Measurements from ENCODE around the gene PRDM15.

PRDM15 gene

DNA sequence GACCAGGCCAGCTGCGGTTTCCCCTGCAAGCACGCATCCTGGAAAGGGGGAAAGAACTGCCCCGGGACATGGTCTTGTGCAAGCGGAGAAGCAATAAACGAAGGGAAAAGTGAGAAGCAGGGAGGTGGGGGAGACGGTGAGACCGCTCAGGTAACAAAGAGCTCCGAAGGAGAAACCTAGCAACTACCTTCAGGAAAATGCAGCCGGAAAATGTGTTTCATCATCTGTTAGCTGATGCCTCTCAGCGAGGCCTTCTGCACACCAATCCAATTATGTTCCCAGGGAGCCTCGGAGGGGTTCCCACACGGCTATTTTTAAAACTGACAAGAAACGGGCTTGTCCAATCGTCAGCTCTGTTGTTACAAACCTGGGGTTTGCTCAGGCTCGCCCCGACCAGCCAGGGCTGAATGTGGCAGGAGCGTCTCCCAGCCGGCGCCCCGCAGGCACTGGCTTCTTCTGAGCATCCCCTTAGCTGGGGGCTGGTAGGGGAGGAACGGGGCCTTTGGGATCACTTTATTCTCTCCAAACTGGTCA, 115.7 kb downstream of the PRDM15 start:
- no peak for DNase-seq (ENCODE audit: low read depth)

DNA sequence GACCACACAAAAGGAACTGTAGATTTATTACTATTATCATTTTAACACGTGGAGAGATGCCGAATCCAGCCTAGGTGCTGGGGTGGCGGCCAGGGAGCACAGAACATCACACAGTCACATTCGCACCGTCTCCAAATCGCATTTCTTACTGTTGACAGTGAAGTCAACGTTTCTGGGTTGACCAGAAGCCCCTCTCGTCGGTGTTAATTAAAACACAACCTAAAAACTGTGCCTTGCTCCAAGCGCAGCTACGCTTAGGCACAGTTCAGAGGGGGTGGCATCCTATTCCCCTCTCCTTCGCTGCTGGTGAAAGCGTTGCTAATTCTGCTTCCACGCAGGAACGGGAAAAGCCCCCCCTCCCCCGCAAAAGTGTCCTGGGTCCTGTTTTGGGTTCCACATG, 116.4 kb downstream of the PRDM15 start:
- no peak for DNase-seq (ENCODE audit: low read depth)

DNA sequence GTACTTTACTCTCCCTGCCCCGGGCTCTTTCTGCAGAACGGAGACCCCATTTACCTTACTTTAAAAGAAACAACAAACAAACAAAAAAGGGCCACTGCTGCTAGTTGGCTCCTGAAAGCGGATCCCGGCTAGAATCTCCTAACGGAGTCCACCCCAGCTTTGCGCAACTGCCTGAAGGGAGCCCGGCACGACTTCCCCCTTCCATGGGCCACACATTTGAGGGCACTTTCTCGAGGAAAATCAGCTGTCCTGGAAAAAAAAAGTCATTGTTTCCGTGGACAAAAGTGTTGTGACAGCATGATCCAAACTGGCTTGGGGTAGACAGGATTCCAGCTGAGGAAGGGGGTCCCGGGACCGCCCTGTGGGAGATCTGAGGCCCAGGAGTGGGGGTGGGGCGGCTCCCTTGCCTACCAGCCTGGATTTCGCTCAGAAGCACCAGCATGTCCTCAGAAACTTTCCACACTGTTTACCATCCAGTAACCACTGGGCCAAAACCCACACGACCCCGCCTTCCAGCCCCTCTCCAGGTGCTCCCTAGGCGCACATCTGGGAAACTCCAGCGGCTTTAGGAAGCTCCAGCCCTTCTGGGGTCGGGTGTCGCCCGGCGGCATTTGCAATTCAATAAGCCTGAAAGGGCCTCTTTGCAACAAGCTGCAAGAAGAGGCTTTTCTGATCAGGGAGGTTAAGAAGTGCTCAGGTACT, 117.1 kb downstream of the PRDM15 start:
- DNase-seq (ENCODE audit: low read depth) = no peak

DNA sequence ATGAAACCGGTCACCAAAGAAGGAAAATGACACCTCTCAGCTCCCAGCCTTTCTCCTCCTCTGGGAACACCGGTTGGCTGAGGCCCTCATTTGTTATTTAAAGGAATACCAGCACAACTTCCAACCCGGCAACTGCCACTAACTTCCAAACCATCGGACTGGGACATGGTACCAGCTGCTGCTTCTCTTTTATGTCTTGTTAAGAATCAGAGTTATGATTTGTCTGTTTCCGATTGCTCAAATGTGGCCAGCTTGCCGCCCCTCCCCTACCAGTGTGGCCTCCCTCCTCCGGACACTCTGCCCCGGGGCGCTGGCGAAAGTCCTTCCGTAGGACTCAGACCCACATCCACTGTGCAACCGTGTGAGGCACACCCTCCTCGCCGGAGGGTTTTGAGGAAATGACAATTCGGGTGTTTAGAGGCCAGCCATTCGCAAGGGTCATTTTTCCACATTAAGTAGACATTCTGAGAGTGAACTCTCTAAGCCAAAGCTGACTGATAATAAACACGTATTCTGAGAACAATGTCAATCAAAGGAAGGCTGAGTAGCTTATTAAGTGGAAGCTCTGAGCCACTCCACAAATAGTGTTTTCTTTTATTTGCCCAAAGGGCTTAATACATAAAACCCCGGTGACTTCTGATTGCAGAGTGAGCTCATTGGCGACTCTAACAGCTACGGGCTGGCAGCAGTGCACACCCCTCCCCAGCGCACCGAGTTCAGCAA, 117.8 kb downstream of the PRDM15 start:
- DNase-seq (ENCODE audit: low read depth) = peak; percentile 44

DNA sequence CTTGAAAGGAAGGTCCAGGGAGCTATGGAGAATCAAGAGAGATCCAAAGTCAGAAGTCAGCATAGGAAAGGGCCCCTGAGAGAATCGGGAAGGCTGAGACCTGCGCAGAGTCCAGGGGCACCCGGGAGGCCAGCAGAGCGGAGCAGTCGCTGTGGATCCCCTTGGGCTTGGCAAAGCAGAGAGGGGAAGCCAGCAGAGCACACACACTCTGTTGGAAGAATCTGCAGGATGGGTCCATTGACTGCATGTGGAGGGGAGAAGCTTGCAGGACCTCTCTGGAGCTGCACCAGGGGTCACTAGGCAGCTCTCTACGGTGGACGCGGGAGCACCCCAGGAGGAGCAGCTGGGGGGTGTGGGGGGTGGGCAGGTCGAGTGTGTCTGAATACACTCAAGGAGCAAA, 118.7 kb downstream of the PRDM15 start:
- no peak for DNase-seq (ENCODE audit: low read depth)

DNA sequence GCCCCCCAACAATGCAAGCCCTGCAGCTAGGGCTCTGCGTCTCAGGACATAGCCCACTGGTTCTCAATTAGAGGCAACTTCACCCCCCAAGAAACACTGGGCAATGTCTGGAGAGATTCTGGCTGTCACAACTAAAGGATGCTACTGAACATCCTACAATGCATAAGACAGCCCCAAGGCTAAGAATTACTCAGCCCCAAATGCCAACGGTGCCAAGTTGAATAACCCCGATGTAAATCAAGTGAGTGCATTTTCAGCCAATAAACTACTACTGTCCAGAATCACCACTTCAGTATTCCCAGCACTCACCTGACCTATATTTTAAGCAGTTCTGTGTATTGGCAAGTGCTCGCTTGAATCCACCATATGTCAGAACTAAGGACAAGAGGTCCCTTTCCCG, 119.2 kb downstream of the PRDM15 start:
- DNase-seq (ENCODE audit: low read depth) = no peak

DNA sequence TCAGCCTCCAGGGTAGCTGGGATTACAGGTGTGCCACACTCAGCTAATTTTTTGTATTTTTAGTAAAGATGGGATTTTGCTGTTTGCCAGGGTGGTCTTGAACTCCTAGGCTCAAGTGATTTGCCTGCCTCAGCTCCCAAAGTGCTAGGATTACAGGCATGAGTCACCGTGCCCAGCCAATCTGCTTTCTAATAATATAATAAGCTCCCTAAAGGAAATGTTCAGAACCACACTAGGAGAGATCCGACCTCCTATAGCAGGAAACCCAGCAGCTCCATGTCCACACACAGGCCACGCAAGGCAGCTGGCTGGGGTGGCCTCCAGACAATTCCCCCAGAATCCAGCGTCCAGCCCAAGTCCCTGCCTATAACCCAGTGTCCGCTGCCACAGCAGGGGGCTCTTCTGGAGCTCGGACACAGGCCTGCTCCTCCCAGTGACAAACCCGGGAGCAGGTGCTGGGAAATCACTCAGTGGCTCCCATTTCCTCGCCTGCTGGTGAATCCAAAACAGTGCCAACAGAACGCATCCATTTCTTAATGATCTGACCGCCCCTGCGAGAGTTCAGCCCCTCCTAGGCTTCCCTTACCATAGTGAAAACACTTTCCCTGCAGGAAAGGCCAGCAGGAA, 119.8 kb downstream of the PRDM15 start:
- no peak for DNase-seq (ENCODE audit: low read depth)

DNA sequence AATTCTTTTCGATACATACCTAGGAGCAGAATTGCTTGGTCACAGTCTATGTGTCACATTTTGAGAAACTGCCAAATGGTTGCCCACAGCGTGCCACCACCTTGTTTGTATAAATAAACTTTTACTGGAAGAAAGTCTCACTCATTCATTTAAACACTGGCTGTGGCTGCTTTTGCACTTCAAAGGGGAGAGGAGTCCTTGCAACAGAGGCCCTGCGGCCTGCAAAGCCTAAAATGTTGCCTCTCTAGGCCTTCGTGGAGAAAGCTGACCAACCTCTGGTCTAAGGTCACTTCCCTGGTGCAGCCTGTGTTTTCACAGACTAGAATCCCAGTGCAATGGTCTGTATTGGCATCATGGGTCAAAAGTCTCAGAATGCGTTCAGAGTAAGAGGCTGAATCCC, 120.6 kb downstream of the PRDM15 start:
- DNase-seq (ENCODE audit: low read depth) = peak; percentile 16

DNA sequence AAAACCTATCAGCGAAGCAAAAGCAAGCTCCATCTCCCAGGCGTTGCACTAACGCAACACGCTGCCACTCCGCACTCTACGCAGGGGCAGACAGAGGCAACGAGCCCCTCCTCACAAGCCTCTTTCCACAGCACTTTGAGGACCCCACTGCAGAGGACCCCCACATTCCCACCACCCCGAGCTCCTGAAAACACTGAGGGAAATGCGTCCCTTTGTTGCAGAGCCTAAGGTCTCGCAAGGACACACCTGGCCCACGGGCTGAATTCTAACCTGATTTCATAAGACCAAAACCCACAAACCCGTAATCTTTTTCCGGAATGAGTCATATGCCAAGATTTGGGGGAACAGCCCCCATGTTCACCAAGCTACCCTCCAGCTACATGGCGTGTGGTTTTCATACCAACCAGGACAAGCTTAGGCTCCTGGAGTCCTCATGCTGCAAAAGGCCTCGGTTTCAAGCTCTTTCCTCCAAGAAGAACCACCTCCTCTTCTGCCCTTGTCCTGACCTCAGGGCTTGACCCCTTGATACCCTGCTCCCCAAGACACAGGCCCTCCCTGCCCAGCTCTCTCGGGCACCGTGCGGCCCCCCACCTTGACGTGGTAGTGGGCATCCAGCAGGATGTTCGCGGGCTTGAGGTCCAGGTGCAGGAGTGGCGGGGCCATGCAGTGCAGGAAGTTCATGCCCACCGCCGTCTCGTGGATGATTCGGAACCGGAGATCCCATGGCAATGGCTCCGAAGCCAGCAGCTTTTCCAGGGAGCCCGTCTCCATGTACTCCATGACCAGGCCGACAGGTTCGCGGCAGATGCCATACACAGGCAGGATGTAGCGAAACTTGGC, 123.0 kb downstream of the PRDM15 start:
- no peak for DNase-seq (ENCODE audit: low read depth)

DNA sequence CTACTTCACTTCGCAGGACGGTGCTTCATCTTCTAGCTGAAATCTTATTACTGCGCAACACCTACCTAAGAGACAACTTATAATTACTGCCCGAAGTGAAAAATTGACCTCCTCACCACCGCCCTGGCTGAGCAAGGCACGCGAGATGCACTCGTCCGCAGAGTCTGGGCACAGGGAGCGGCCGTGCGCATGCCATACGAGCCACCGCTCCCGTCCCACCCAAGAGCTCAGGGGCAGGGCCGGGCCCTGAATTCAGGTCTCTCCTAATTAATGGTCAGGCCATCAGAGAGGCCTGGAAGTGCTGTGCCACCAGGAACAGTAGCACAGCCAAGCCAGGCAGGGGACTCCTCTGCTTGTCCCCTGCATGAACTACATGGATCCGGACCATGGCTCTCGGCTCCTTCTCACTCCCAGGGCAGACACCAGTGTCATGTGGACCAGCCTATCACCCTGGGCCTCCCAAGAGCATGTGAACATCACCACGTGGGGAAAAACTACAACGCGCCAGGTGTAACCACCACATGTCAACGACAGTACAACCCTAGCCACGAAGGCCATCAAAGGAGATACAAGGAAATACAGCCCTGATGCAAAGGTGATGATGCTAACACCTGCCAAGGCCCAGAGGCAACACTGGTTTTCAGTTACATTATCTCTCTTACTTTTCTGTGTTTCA, 123.7 kb downstream of the PRDM15 start:
- DNase-seq (ENCODE audit: low read depth) = no peak

DNA sequence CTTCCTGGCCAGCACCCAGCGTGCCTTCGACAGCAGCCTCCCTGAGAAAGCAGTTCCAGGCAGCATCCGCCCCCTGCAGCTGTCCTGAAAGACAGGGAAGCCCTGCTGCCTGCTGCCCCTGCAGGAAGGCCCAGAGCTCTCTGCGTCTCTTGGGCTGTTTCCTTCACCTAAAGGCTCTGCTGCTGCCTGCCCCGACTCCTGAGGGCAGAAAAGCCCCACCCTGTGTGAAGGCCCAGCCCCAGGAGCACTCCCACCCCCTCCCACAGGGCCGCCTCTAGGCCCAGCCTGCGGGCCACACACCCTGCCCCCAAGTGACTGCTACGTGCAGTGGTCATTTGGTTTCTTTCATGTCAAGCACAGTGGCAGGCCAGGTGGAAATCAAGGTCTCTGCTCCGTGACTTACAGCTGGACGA, 124.7 kb downstream of the PRDM15 start:
- DNase-seq (ENCODE audit: low read depth) = no peak

DNA sequence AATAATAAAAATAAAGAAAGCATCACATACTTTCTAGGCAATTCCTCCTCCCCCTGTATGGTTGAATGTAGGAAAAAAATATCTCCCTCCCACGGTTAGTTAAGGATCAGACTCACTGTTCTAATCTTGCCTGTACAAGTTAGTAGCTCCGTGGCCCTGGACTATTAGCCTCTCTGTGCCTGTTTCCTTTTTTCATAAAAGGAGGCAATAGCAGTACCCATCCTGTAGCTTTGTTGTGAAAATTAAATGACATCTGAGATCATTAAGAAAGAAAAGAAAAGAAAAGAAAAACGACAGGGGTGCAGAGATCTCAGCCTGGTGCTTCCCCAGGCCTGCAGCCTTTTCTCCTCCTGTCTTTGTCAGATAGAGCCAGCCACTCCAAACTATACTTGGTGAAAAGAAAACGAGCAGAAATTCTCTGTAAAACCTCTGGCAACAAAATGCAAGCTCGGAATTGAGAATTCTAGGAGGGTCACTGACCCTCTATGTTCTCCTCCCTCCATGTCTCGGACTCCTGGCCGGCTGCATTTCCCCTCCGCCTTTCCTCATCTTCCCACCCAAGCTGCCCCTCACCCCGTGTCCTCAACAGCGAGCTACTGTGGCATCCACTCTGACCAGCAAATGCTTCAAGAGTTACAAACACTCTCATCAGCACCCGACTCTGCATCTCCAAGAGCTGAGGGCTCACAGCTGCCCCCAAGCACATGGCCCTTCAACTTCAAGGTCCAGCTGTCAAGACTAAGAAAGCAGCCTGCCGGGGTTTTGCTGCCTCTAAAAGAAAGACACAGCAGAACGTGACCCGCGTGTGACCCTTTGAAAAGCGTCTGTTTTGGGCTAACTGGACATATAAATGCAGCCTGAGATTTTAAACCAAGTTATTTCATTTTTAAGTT, 125.9 kb downstream of the PRDM15 start:
- DNase-seq (ENCODE audit: low read depth) = no peak

DNA sequence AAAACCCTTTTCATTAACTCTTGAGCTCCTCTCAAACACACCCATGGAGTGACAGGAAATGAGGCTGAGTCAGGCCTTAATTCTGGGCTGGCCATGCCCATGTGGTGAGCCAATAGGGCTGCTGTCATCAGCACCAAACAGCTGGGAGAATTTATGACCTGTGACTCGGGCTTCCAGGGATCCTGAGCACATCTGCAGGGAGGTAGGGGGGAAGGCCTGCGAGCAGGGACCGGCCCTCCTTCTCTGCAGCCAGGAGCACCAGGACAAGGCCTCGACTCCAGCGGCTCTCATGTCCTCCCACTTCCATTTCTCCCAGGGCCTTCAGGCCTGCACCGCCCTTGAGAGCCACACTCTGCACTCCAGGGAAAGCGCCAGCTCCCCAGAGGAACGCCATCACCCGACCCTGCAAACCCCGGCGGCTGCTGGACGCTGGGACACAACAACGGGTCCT, 126.9 kb downstream of the PRDM15 start:
- DNase-seq (ENCODE audit: low read depth) = no peak

DNA sequence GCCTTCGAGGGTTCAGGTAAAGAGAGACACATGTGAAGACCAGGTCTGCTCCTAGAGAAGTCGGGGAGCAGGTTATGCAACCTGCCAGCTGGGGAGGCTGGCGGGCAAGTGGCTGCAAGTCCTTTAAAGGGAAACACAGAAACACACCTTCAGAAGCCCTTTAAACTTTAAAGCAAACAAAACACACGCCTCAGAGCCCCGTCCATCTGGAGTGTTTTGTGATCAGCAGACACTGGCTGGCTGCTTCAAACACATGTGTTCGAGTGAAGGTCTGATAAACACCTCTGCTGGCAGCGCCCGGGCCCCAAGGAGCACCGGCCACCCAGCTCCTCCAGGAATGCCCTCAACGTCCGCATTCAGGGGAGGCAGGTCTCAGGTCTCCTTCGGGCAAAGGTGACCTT, 127.5 kb downstream of the PRDM15 start:
- no peak for DNase-seq (ENCODE audit: low read depth)

DNA sequence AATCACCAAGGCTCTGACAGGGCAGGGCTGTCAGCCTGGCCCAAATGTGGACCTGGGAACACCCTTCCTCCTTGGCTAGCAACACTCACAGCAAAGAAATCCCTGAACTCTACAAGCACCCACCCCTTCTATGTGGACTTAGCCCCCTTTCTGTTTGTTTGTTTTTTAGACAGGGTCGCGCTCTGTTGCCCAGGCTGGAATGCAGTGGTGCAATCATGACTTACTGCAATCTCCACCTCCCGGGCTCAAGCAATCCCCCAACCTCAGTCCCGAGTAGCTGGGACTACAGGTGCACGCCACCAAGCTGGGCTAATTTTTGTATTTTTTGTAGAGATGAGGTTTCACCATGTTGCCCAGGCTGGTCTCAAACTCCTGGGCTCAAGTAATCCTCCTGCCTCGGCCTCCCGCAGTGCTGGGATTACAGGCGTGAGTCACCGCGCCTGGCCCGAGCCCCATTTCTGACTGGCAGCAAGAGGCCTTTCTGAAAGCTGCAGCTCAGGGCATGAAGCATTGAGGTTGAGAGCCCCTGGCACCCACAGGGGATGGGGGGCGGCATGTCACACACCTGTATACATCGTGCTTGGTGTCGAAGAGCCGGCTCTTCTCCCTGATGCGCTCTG, 128.5 kb downstream of the PRDM15 start:
- DNase-seq (ENCODE audit: low read depth) = peak; percentile 28

DNA sequence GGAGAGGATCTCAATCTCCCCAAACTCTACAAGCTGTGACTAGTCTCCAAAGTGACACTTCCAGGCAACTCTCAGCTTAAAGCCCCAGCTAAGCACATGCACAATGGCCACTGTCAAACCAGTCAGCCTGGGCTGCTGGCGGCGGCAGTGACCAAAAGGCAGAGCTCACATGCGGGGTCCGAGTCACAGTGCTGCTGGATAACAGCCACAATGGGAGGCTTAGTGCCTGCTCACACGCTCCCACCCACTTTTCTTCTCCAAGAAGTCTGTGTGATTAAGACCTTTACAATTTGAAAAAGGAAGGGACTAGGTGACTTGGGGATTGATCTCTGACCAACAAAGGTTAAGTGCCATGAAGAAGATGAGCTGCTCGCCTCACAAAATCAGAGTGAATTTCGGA, 129.1 kb downstream of the PRDM15 start:
- DNase-seq (ENCODE audit: low read depth) = no peak

DNA sequence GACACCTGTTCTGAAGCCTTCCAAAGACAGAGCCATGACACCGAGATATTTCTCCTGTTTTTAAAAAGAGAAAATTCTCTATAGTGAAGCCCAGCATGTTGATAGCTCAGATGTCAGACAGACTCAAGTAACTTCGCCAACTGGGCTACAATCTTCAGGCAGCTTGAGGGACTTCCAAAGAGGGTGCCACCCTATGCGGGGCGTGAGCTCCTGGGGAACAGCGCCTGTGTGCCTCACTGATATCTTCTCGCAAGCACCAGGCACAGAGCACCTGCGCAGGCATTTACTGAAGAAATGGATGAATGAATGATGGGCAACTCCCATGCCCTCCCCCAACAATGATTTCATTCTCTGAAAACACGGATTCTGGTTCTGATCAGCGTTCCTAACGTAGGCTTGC, 129.9 kb downstream of the PRDM15 start:
- no peak for DNase-seq (ENCODE audit: low read depth)
